Lower leg skin (tissue), 3 donors: Measurements from ENCODE around the gene FNDC3B.

Source experiments
- POLR2A ChIP-seq, 2 donors: fragments of 450-650 bp; IDR thresholded peaks; one replicate each; pipeline ENCODE4 v1.6.1; 2016 to 2017; ENCODE audit warnings: antibody characterized with exemption in 2 of 2, mild to moderate bottlenecking in 1 of 2, moderate library complexity in 1 of 2
- TF ChIP-seq, protein P1 (sequence below), 3 donors: fragments of 450-650 bp; IDR thresholded peaks; one replicate each; pipeline ENCODE4 v1.5.1; 2016; ENCODE audit warnings: antibody characterized with exemption in 3 of 3, mild to moderate bottlenecking in 3 of 3, moderate library complexity in 2 of 3

DNA sequence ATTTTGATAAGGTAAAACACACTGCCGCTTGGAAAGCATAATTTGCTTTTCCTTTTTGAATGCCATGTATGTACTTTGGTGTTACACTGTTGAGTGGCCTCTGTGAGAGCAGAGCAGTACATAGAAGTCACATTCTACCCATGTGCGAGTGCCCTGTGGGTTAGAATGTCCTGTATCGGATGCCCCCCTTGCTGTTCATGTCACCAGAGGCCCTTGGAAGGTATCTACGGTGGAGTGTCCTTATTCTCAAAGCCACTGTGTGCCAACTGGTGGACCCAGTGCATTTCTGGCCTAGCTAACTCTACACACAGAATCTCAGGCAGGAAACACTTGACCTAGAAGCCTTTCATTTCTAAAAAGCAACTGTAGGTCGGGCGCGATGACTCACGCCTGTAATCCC is 271.8 kb downstream of the FNDC3B start:
- TF ChIP-seq, protein P1, sequence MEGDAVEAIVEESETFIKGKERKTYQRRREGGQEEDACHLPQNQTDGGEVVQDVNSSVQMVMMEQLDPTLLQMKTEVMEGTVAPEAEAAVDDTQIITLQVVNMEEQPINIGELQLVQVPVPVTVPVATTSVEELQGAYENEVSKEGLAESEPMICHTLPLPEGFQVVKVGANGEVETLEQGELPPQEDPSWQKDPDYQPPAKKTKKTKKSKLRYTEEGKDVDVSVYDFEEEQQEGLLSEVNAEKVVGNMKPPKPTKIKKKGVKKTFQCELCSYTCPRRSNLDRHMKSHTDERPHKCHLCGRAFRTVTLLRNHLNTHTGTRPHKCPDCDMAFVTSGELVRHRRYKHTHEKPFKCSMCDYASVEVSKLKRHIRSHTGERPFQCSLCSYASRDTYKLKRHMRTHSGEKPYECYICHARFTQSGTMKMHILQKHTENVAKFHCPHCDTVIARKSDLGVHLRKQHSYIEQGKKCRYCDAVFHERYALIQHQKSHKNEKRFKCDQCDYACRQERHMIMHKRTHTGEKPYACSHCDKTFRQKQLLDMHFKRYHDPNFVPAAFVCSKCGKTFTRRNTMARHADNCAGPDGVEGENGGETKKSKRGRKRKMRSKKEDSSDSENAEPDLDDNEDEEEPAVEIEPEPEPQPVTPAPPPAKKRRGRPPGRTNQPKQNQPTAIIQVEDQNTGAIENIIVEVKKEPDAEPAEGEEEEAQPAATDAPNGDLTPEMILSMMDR (IDR thresholded peaks at IDR 0.05) = no peak
- TF ChIP-seq POLR2A (IDR thresholded peaks at IDR 0.05) = no peak
